ENCODE data around the gene PRPS1L1.

Gene PRPS1L1

DNA sequence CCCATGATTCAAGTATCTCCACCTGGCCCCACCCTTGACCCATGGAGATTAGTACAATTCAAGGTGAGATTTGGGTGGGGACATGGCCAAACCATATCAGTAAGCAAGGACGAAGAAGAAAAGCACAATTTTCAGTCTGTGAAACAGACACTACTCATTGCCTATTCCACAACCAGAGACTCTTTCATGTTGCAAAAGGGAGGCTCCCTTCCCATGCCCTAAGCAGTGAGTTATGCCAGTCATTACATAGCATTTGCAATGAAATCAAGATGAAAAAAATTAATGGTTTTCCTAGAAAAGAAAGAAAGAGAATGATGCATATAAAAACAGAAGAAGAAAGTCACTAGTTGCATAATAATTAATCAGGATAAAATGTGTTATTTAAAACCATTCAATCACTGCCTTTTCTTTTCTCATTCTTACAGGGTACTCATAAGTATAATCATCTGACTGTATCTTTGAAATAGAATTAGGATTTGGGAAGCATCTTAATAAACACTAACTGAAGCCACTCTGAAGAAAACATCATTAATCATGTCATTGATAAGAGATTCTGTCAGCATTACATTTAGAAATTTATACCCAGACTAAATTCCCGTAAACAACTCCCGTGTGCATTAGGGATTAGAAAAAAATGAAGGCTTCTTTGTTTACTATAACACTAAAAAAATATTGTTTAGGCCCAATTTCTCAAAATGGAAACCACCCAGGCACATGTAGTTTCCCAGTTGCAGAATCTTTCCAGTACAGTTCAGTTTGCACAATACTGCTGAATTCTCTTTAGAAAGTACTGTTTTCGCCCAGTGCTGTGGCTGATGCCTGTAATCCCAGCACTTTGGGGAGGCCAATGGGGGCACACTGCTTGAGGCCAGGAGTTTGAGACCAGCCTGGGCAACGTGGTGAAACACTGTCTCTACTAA is 9.1 kb downstream of the PRPS1L1 start:
- no peak for DNase-seq (ENCODE audit: low read depth)
- H3K4me3 ChIP-seq (ENCODE audit: low read depth, low read length) = no peak overlapping the region

DNA sequence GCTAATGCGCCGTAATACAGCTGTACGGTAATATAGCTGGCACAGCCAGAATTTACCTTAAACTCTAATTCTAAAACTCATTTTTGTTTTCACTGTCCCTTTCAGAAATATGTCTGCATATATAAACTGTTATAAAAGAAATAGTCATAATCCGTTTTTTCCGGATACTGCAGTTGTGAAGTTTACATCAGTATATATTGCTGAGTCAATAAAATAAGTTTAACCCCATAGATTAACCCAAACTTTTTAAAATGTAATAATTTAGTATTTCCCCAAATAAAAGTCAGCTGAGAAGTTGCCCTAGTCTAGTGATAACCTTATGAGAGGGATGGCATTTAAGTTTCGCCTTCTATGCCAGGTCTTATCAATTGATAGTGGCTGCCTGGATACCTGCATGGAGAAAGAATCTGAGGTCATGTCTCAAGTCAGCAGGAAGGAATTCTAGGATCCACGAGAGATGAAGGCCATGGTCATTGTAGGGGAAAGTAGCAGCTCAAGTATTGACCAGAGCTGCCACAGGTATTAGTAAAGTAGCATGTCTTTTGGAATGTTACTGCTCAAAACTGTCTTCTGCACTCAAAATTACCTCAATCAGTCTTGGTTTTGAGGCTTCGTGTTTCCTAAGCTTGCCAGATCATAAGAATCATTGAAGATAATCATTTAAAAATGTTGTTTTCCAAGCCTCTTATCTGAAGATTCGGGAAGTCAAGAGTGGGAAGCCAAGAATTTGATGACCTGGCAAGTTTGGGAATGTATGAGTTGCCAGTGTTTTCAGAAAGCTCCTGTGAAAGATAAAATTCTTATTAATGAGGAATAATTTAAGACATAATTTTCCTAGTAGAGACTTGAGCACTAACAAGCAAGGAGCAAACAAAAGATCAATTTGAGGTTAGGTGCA is 10.8 kb downstream of the PRPS1L1 start:
- DNase-seq (ENCODE audit: low read depth) = no peak
- no peak overlapping the region for H3K4me3 ChIP-seq (ENCODE audit: low read depth, low read length)

DNA sequence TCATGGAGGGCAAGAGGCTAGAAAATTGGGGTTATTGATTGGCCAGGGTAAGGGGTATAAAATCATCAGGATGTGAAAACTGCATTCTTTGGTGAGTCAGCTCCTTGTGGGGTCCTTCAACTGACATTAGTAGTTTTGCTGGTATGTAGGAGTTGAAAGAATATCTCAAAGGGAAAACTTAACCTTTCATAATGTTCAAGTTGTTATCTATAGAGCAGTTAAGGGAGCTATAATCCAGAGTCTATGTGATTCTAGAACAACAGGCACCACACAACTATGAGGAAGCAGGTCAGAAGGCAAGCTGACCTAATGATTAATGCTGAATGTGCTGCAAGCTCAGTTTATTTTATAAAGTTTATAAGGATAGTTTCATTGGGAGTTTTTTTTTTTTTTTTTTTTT is 13.7 kb downstream of the PRPS1L1 start:
- no peak overlapping the region for H3K4me3 ChIP-seq (ENCODE audit: low read depth, low read length)
- peak; percentile 35 for DNase-seq (ENCODE audit: low read depth)

DNA sequence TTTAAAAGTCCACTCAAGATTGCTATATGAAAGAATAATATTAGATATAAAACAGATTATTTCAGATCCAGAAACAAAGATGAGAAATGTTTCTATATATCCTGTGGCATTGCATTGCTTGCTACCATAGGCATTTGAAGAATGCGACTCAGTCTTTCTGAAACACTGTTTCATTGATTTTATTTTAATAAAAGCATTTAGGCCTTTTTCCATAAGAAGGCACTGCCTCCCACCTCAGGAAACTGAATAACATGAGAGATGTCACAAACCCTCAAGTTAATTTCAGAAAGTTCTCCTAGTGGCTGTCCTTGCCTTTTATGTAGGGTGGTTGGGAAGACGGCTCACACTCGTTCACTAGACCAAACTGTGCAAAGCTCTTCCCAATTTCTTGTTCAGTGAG is 23.3 kb downstream of the PRPS1L1 start:
- H3K4me3 ChIP-seq (ENCODE audit: low read depth, low read length) = no peak overlapping the region
- DNase-seq (ENCODE audit: low read depth) = no peak

DNA sequence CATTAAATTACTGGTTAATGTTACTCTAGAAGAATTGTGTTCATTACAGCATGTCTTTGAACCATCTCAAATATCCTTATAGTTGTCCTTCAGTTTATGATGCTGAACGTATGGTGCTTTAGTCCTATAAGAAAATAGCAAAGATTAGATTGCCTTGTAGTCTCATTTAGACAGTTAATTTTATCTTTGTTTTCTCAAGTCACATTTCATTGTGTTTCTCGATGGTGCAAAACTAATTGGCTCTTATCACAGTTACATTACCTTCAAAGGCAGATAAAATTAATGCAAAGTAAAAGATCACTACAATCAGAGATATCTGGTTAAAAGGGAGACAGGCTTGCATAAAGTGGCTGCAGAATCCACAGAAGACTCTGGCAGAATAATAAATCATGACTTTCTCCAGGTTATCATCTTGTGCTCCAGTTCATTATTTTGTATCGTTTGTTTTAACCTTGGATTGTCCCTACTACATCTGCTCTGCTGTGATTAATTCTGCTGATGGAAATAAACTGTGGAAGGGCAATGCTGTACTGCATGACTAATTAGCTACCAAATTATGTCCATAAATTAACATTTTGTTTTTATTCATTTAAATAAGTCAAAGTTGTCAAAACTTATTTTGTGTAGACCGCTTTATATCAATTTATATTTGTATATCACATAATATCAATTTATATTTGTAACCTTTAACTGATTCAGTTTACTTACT is 24.2 kb downstream of the PRPS1L1 start:
- DNase-seq (ENCODE audit: low read depth) = no peak
- no peak overlapping the region for H3K4me3 ChIP-seq (ENCODE audit: low read depth, low read length)

DNA sequence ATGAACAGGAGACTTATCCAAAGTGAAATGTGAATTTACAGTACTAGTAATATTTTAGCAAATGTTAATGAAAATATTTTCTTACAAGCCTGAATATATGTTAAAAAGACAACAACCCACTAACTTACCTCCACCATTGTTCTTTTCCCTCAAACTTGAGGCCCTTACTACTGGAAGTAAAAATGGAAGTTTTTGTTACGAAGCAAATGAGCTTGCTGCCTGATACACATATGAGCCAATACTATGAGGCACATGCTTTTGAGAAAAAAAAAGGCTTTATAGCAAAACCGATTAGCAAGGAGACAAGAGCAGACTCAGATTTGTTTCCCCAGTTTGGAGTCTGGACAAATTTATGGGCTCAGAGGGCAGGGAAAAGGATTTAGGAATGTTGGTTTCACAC is 29.0 kb downstream of the PRPS1L1 start:
- no peak for DNase-seq (ENCODE audit: low read depth)
- H3K4me3 ChIP-seq (ENCODE audit: low read depth, low read length) = no peak overlapping the region

DNA sequence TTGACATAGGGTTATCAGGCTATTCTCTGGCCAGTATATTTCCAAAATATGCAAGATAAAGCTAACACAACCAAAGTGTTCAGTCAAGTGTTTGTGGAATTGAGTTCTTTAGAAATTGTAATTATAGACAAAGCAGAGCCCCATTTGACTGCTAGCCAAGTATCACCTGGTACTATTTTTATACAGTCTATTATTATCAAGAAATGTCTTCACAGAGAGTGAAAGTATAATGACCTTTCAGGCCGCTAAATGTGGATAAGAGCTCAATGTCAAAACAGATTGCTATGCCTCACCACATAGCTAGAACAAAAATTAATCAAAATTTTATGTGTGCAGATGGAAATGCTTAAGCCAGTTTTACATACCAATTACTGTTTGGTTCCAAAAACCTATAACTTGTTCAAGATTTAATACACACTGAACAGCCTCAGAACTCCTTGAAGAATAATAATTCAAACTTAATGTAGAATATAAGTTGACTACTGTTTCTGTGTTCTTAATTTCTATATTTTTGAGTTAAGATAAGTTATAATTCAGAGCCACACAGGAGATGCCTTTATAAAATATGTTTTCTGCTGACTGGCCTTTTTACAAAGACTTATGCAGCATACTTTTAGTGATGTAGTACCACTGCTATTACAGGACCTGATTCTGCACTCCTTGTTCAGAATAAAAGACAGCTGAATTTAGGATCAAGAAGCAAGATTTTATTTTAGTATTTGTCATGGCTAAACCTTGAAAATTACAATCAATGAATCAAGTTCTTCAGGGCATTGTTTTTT is 31.0 kb downstream of the PRPS1L1 start:
- H3K4me3 ChIP-seq (ENCODE audit: low read depth, low read length) = no peak overlapping the region
- no peak for DNase-seq (ENCODE audit: low read depth)

DNA sequence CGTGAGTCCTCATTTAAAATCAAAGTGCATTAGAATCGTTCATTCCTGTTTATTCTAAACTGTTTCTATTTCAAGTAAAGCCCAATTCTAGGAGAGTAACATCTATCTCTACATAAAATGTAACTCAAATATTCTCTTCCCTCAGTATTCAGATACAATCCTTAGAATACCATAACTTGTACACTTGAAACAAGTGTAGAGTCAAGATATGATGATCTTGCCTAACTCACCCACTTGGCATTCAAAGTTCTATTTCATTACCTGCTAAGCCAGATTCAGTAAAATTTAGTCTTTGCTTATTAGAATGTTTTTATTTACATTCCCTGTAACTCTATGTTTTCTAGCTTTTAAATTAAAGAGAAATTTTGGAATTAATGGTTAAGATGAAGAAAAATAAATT is 31.6 kb downstream of the PRPS1L1 start:
- DNase-seq (ENCODE audit: low read depth) = no peak
- no peak overlapping the region for H3K4me3 ChIP-seq (ENCODE audit: low read depth, low read length)

DNA sequence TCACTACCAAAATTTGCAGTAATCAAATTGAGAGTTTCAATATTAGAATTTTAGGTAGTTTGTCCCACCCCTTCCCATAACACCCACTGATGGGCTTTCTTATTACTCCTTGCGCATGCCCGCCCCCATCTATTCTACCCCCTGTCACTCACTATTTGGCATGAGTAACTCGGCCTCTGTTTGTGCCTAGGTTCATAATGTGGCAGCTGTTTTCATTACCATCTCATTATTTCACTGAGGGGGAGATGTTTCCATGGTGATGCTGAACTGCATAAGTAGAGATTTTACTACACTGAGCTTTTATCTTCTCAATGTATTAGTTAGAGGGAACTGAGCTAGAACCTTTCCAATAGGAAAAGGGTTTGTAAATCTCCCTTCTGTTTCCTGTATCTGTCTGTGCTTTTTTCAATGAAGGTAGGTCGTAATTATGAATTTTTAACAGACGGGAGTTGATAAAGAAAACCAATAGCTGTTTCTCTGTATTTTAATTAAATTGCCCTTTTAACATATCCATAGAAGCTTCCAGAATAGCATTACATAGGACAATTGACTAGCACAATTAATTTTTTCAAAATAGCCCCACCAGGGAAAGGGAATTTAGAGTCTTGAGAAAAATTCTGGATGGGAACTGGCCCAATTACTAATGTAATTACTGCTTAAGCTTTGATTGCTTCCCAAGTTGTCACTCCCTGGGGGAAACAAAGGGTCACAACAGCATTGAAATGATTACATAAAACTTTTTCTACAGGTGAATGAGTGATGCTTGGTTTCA is 33.4 kb downstream of the PRPS1L1 start:
- no peak overlapping the region for H3K4me3 ChIP-seq (ENCODE audit: low read depth, low read length)
- no peak for DNase-seq (ENCODE audit: low read depth)

DNA sequence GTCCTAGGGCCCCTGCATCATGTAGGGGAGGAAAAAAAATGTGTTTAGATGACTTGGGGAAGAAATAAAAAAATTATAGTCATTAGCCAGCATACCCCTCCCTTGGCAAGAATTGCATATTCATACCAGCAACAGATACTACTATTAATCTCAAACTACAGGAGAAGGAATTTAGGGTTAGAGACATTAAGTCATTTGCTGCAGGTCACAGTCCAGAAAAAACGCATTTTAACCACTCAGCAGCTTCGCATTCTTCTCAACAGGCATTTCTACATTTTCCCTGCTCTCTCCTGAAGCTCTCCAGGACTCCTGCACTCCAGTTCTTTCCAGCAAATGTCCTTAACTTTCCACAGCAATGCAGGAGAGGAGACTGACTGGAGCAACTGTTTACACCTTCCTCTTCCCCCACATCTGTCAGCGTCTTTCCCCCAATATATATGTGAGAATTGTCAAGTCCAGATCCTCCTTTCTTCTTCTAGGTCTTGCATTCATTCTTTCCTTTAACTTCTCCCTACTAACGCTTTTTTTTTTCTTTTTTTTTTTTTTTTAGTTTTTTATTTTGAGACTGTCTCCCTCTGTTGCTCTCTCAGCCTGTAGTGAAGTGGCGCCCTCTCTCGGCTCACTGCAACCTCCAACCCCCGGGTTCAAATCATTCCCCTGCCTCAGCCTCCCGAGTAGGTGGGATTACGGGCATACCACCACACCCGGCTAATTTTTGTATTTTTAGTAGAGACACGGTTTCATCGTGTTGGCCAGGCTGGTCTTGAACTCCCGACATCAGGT is 35.6 kb downstream of the PRPS1L1 start:
- H3K4me3 ChIP-seq (ENCODE audit: low read depth, low read length) = no peak overlapping the region
- no peak for DNase-seq (ENCODE audit: low read depth)

DNA sequence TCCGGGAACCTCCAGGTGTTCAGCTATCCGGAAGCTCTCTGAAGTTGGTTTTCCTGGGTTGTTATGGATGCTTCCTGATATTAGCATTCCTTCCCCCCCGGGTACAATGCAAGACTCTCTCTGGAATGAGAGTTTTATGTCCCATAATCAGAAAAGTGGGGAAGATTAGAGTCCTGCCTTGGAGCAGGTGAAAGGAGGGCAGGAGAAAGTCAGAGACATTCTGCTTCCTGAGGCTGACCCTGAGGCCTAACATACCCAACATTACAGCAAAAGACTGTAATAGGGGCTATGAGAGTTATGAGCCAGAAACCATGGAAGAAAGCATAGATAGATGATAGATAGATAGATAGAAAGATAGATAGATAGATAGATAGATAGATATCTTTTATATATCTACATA is 36.9 kb downstream of the PRPS1L1 start:
- no peak for DNase-seq (ENCODE audit: low read depth)
- H3K4me3 ChIP-seq (ENCODE audit: low read depth, low read length) = no peak overlapping the region

DNA sequence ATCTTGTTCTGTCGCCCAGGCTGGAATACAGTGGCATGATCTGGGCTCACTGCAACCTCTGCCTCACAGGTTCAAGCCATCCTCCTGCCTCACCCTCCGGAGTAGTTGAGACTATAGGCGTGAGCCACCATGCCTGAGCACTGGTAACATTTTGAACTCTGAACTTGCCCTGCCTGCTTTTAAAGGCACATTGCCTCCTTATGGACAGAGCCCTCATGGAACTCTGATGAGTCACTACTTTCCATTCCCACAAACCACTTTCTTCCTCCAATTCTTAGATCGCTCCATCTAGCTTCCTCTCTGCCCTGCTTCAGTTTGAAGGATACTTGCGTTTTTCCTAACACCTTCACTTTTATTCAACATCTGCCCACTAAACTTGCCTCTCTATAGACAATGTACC is 38.1 kb downstream of the PRPS1L1 start:
- H3K4me3 ChIP-seq (ENCODE audit: low read depth, low read length) = no peak overlapping the region
- no peak for DNase-seq (ENCODE audit: low read depth)

DNA sequence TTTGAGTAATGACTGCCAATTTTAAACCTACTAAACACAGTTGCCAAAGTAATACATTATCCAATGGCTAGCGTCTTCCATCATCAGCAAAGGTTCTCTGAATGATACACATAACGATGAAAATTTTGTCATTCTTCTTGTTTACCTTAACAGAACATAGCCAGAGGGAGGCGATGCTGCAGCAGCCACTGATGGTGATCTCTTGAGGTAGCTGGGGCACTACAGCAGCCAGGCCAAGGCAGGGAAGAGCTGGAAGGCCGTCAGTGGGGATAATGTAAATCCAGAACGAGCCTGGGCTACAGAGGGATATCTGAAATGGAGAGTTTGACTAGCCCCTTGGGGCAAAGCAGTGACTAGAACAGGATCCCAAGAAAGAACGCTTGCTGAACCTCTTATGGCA is 38.8 kb downstream of the PRPS1L1 start:
- no peak overlapping the region for H3K4me3 ChIP-seq (ENCODE audit: low read depth, low read length)
- DNase-seq (ENCODE audit: low read depth) = no peak

DNA sequence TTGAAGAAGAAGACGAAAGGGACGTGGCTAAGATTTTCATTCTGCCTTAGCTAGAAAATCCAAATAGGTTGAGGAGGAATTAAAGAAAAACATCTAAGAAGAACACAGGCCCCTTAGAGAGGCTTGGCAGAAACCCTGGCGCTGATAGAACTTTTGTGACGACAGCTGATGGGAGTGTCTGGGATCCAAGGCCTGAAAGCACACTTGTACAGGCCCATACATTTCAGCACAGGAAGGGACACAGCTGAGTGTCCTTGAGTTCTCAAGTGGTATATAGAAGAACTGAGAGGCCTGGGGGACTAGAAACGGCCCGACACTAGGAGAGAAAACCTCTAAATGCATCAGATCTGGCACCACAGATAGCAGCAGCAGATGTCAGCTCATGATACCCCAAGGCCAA is 39.5 kb downstream of the PRPS1L1 start:
- H3K4me3 ChIP-seq (ENCODE audit: low read depth, low read length) = no peak overlapping the region
- DNase-seq (ENCODE audit: low read depth) = no peak

DNA sequence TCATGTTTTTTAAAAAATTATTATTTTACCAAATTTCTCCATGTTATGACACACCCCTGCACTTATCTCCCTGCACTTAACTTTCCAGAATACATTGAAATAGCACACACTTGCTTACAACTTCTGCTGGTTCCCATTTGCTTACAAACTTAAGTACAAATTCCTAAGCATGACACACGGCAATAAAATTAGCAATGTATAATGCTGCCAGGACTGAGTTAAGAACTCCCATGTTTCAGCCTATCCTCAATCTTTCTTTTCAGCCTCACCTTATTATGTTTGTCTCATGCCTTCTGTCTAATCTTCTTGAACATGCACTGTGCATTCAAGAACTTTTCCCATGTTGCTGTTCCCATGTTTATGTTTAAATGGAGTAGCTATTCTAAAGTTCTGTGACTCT is 40.8 kb downstream of the PRPS1L1 start:
- no peak overlapping the region for H3K4me3 ChIP-seq (ENCODE audit: low read depth, low read length)
- DNase-seq (ENCODE audit: low read depth) = peak; percentile 51

DNA sequence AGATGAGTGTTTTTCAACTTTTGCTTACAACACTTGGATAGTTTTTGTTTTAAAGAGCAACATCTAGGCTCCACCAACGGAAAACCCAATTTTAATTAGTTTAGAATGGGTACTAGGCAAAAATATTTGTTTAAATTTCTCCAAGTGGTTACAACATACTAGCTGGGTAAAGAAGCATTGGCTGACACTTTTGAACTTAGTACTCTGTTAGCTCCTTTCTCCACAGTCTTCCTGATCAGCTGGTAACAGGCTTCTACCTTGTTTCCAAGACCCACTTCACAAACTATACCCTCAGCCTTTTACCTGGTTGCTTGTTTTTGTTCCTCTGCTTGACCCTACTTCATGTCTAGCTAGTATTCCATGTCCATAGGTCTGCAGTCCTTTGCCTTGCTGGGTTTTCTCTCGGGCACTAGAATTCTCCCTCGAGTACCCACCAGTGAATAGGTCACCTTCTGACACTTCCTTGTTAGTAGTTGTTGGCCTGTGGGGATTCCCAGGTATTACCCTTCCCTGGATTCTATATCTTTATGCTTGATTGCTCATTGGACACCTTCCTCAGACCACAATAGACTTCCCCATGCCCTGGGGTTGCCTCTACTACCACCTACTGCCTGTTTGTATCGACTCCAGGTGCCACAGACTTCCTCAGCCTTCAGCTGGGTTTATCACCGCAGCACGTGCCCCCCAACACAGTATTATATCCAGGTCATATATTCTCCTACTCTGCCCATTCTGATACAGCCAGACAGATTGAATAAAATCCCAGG is 42.0 kb downstream of the PRPS1L1 start:
- H3K4me3 ChIP-seq (ENCODE audit: low read depth, low read length) = no peak overlapping the region
- no peak for DNase-seq (ENCODE audit: low read depth)

DNA sequence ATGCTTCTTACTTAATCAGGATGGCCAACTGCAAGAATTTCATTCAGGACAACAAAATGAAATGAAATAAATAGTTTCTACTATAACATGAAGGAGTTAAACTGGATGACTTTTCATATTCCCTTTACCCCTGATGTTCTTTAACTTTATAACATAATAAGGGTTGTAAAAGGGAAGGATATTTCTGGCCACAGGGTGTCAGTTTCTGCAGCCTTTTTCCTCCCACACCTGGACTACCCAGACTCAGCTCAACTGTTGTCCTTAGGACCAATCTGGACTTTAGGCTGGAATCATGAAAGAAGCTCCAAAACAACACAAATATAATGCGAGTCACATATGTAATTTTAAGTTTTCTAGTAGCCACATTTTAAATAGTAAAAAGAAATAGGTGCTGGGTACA is 43.4 kb downstream of the PRPS1L1 start:
- DNase-seq (ENCODE audit: low read depth) = no peak
- no peak overlapping the region for H3K4me3 ChIP-seq (ENCODE audit: low read depth, low read length)

Measured in skeletal muscle cell (primary cell).